GM18526 (cell line): ENCODE measurements around the gene SPSB1.

Experiments used
- POLR2A ChIP-seq: IDR thresholded peaks from 3 replicates; pipeline ENCODE4 v1.6.1; 2011; ENCODE audit not compliant: insufficient read length; ENCODE audit errors: extremely low read depth

Gene SPSB1

DNA sequence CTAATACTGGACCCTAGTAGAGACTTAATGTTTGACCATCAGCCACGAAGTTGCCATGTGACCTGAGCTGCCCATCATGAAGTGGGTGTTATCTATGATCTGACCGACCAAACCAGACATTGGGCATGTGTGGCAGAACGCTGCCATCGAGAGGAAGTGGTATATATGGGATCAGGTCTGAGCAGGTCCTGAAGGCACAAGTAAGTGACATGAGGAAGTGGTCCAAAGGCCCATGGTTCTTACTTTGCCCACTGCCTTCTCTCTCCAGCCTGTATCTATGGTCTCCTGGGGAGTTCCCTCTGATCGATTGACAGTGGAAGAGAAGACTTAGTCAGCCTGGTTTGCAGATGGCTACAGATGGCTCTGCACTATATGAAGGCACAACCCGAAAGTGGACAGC, 7.9 kb downstream of the SPSB1 start:
- no peak for TF ChIP-seq POLR2A

DNA sequence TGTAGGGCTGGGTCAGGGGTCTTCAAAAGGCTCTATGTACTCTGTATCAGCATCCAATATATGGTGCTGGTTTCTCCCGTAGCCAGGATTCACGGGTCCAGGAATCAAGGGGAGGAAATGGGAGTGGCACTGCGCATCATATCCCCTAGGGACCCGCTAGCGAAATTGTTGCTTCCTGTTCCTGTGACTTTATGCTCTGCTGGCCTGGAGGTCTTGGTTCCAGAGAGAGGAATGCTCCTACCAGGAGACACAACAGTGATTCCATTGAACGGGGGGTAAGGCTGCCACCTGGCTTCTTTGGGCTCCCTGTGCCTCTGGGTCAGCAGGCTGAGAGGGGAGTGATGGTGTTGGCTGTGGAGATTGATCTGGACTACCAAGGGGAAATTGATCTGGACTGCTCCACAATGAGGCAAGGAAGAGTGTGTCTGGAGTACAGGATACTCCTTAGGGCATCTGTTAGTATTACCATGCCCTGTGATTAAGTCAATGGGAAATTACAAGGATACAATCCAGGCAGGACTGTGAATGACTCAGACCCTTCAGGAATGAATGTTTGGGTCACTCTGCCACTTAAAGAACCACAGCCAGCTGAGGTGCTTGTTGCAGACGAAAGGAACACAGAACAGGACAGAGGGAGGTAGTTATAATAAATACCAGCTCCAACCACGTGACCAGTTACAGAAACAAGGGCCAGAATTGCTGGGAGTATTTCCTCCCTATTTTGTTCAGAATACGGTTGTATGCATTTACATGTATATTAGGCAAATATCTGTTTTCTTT, 10.2 kb downstream of the SPSB1 start:
- no peak for TF ChIP-seq POLR2A

DNA sequence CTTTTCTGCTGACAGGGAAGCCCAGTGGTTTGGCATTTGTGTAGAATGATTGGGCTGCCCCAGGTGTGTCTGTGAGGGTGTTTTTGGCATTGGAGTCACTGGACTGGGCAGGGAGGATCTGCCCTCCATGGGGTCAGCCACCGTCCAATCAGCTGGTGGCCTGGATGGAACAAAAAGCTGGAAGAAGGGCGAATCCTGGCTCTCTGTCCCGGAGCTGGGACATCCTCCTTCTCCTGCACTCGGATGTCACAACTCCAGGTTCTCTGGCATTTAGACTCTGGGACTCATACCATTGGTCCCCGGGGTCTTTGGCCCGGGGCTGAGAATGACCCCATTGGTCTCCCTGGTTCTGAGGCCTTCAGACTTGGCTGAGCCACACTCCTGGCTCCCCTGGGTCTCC, 11.2 kb downstream of the SPSB1 start:
- no peak for TF ChIP-seq POLR2A

DNA sequence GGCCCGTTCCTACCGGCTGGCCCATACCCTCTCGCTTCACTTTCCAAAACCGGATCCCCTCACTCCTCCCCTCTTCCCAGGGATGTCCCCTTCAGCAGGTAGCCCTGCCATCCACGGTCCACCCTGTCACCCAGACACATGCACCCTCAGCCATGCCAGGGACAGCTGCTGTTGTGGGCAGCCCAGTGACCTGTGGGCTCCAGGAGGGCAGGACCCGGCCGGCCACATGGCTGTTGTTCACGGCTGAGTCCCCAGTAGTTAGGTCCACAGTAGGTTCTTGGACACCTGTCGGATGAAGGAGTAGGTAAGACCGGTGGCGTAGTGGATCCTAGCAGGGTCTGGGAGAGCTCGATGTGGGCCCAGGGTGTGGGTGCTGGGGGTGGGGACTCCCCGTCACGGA, 12.5 kb downstream of the SPSB1 start:
- TF ChIP-seq POLR2A: no peak

DNA sequence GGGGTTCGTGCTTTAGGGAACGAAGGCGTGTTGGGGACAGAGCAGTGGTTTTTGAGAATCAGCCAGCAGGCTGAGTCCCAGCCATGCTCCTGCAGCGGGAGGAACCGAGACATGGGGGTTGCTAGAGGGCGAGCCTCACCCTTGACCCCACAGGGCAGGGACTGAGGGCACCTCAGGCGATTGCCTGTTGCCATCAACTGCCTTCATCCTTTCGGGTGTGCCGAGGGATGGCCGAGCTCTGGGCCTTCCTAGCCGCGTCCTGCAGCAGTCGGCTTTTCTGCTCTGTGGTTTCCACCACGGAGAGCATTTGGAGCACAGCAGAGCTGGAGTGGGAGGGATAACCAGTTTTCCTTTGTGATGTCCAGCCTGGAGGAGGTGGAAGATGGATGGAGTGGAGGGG, 13.3 kb downstream of the SPSB1 start:
- TF ChIP-seq POLR2A: no peak

DNA sequence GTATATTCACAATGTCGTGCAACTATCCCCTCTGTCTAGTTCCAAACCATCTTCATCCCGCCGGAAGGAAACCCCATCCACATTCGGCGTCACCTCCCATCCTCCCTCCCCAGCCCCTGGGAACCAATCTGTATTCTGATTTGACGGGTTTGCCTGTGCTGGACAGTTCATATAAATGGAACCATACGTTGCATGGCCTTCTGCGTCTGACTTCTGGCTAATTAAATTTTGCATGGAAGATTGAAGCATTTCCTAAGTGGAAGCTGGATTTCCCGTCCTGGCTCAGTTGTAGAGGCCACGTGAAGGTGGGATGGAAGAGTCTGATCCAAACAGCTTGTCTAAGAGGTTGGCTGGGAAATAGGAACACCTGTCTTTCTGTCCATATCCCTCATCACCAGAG, 14.6 kb downstream of the SPSB1 start:
- TF ChIP-seq POLR2A: no peak

DNA sequence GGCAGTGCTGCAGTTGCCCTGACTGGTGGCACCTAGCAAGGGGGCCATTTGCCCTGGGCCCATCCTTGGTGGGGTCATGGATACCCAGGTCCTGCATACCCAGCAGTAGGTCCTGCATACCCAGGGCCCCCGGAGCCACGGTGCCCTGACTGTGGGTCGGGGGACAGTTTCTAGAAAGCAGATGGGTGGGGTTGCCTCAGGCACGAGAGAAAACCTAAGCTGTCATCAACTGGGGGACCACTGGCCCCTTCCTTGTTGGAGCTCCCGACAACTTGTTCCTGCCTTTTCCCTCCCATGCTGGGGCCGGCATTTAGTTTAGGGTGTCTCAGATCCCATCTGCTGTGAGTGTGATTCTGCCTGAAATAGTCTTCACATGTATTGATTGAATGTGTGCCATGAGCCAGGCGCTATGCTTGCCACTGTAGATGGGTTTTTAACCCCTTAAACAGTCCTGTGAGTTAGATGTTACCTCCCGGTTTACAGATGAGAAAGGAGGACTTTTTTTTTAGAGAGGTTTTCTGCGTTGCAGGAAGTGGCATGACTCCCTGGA, 15.6 kb downstream of the SPSB1 start:
- no peak for TF ChIP-seq POLR2A

DNA sequence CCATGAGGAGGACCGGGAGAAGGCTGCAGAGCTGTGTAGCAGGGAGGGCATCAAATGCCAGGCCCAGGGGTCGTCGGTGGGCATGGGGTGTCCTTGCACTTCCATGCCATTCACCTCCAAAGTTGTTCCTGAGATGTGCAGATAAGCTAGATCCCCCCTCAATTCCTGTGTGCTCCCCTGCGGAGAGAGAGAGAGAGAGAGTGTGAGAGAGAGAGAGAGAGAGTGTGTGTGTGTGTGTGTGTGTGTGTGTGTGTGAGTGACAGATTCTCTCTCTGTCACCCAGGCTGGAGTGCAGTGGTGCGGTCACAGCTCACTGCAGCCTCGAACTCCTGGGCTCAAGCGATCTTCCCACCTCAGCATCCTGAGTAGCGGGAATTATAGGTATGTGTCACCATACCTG, 16.4 kb downstream of the SPSB1 start:
- no peak for TF ChIP-seq POLR2A

DNA sequence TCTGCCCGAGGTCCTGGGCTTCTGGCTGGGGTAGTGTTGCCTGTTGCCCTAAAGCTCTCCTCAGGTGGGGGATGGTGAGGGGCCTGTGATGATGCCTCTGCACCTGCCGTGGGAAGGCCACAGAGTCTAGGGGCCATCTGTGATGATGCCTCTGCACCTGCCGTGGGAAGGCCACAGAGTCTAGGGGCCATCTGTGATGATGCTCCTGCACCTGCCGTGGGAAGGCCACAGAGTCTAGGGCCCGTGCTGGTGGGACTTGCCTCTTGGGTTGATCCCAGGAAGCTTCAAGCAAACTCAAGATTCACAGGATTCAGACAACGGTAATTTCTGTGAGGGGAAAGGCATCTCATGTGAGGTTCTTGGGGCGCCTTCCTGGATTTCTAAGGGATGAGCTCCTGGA, 17.3 kb downstream of the SPSB1 start:
- TF ChIP-seq POLR2A: no peak

DNA sequence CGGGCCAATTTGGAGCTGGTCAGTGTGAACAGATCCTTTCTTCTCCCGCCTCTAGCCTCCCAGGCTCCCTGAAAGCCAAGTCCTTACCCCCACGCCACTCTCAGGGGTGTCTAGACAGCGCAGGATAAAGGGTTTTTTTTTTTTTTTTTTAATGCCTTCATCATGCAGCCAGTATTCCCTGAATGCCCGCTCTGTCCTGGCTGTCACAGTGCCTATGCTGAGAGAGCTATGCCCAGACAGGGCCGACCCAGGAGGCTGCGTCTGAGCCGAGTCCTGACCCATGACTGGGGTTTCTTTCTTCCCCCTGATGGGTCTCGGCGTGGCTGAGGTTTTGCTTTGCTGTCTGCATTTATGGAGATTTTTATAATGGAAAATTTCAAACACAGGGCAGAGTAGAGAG, 18.3 kb downstream of the SPSB1 start:
- TF ChIP-seq POLR2A: no peak

DNA sequence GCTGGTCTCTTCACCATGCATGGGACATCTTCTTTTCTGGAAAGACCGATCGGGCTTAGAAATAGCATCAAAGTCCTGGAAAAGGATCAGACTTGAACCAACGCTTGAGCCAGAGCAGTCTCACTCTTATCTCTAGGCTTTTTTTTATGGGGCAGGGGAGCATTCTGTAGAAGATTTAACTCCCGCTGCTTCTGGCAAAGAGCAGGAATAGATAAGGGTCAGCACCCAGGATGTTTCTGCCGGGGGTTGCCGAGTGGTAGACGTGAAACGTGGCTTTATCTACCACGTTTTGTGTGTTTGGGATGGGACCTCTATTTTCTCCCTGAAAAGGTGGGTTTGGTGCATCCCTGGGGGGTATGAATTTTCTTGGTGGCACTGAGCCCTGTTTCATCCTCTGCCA, 18.8 kb downstream of the SPSB1 start:
- no peak for TF ChIP-seq POLR2A

DNA sequence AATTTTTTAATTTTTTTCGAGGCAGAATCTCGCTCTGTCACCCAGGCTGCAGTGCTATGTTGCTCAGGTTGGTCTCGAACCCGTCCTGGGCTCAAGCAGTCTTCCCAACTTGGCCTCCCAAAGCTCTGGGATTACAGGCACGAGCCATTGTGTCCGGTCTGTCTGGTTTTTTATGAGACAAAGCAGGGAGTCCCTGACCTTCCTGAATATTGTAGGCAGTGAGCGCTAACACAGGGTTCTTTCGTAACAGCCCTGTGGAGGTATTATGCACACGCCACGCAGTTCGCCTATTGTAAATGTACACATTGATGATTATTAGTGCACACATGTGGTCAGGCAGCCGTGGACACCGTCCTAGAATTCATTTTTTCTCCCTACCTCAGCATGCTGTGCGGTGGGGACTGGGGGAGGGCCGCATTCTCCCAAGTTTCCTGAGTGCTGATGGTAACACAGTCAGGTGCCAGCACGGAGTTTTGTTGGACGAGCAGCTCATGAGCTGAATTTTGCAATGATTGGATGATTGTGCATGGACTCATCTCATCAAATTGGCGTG, 19.6 kb downstream of the SPSB1 start:
- TF ChIP-seq POLR2A: no peak

DNA sequence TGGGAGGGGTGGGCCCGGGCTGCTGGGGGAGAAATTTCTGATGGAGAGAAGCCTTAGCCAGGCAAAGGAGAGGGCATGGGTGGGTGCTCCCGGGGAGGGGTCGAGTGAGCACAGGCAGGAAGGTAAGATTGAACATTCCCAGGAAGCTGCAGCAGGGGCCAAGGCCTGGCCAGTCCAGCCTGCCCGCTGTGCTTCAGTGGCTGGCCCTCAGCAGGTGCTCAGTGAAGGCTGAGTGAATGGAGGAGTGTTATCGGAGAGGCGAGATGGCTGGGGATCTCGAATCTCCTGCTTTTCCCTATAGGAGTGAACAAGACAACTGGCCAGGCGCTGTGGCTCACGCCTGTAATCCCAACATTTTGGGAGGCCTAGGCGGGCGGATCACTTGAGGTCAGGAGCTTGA, 20.9 kb downstream of the SPSB1 start:
- no peak for TF ChIP-seq POLR2A

DNA sequence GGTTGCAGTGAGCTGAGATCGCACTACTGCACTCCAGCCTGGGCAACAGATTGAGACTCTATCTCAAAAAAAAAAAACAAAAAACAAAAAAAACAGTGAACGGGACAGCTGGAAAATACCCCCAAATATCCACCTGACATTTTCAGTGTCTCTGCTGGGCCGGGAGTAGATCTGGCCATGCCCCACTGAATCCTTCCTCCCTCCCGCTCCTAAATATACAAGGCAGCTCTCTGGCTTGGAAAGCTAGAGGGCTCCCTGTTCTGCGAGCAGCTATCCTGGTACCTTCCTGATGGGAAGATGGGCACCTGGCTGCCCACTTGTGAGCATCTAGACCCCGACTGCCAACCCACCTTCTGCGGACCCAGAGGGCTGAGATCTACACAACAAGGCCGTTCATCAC, 21.4 kb downstream of the SPSB1 start:
- TF ChIP-seq POLR2A: no peak

DNA sequence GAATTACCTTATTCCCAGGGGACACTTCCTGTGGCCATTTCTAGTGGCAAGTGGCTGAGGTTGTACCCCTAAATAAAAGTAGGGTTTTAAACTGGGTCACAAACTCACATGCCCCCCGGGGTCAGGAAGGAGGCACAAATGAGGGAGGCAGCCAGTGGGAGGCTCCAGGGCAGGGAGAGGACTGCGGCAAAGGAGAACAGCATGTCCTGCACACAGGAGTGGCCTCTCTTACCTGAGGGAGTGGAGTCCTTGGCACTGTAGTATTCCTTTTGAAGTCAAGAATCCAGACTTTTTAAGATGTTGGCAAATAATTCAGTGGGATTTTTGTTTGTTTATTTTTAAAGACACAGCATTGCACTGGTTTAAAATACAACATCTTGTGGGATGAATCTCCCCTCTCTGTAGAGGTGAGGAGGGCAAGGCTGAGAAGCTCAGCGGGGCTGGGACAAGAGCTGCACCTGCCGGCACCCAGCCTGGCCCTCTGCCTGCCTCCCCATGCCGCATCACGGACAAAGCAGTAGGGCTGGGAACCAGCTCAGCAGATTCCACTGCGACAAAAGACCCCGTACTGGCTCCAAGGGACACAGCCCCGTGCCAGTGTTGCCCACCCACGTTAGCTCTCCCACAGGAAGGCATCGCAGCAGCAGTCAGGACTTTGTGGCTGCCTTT, 22.2 kb downstream of the SPSB1 start:
- no peak for TF ChIP-seq POLR2A

DNA sequence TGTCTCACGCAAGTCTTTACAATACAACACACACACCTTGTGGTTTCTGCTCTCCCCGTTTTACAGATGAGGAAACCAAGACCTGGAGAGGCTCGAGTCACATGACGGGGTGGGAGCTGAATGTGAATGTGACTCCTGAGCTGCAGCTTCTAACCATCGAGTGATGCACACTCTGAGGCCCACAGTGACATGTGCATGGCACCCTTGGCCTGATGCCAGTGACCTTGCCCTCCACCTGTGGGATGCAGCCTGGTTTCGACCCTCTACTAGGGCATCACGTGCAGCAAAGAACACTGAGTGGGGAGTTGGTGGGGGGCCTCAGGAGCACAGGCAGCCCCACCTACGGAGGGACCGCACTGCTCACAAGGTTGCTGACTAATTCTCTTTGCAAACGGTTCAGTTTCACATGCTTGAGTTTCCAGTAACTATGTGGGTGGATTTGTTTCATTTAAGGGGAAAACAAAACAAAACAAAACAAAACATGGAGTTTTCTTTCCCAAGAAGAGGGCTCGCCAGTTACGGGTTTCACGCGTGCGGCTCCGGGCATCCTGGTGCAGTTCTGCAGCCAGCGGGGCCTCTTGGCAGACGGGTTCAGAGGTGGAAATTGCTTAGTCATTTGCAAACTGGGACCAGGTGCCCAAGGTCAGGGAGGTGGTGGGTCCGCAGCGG, 22.9 kb downstream of the SPSB1 start:
- no peak for TF ChIP-seq POLR2A
